Smooth muscle cell (in vitro differentiated cells): Measurements from ENCODE around the gene S100A16. TPM values are rescaled to one million over a fixed set of nuclear protein-coding genes. Genes with fewer than 3 reads are reported as not detected.
A peak's percentile ranks its signal among the peaks of the same experiment; 100 is the strongest.

ENCODE experiments used
- DNase-seq: peaks from one replicate; lab custom pipeline; 2025; ENCODE audit not compliant: unreplicated experiment; lab: John Stamatoyannopoulos, UW
- H2AFZ ChIP-seq: fragments of 200-600 bp; sonication (generic); 2 replicates; pipeline ENCODE4 v1.6.0; 2016; ENCODE audit warnings: antibody characterized with exemption, low read depth, mild to moderate bottlenecking
- H3F3A ChIP-seq: fragments of 200-600 bp; sonication (generic); 2 replicates; pipeline ENCODE4 v1.6.0; 2017; ENCODE audit warnings: antibody characterized with exemption, low read depth
- H3K27ac ChIP-seq: fragments of 200-600 bp; sonication (generic); 2 replicates; pipeline ENCODE4 v1.5.1; 2016; ENCODE audit warnings: low read depth, mild to moderate bottlenecking
- H3K27me3 ChIP-seq: fragments of 200-600 bp; sonication (generic); 2 replicates; pipeline ENCODE4 v1.6.1; 2016; ENCODE audit warnings: low read depth, mild to moderate bottlenecking
- H3K36me3 ChIP-seq: fragments of 200-600 bp; sonication (generic); 2 replicates; pipeline ENCODE4 v1.5.1; 2016; ENCODE audit warnings: low read depth
- H3K4me1 ChIP-seq: fragments of 200-600 bp; sonication (generic); 2 replicates; pipeline ENCODE4 v1.5.1; 2016; ENCODE audit warnings: low read depth
- H3K4me2 ChIP-seq: fragments of 200-600 bp; sonication (generic); 2 replicates; pipeline ENCODE4 v1.6.0; 2016; ENCODE audit warnings: mild to moderate bottlenecking
- H3K4me3 ChIP-seq: fragments of 200-600 bp; sonication (generic); 2 replicates; pipeline ENCODE4 v1.5.1; 2016; ENCODE audit warnings: mild to moderate bottlenecking
- H3K79me2 ChIP-seq: fragments of 200-600 bp; sonication (generic); 2 replicates; pipeline ENCODE4 v1.6.0; 2016; ENCODE audit warnings: low read depth, mild to moderate bottlenecking
- H3K9ac ChIP-seq: fragments of 200-600 bp; sonication (generic); 2 replicates; pipeline ENCODE4 v1.6.0; 2016; ENCODE audit warnings: low read depth
- H3K9me3 ChIP-seq: fragments of 200-600 bp; sonication (generic); replicated peaks from 2 replicates; pipeline ENCODE4 v1.5.1; 2016; ENCODE audit warnings: low read depth
- H4K20me1 ChIP-seq: fragments of 200-600 bp; sonication (generic); 2 replicates; pipeline ENCODE4 v1.6.0; 2016; ENCODE audit warnings: low read depth
- WGBS: methylation state at CpG from one replicate; pipeline ENCODE4 v1.1.7; 2016; ENCODE audit warnings: low lambda C conversion rate; 5-methylcytosine and 5-hydroxymethylcytosine counted together
- polyA plus RNA-seq: library from polyadenylated mRNA; unstranded; fragments of >200 nt; fragmentation: Nextera tagmentation; extraction: Ambion mirVana; gene quantifications from 2 replicates; pipeline ENCODE4 v1.2.1, GENCODE V29; 2016
- total RNA-seq: library from RNA; depleted of rRNA; stranded (reverse); fragments of >200 nt; gene quantifications from 2 replicates; pipeline ENCODE4 v1.2.3, GENCODE V29; 2014
- TF ChIP-seq, protein P1 (sequence below): fragments of 200-600 bp; sonication (generic); IDR thresholded peaks from 2 replicates; pipeline ENCODE4 v1.5.1; 2017; ENCODE audit warnings: borderline replicate concordance, mild to moderate bottlenecking, antibody characterized with exemption; ENCODE audit not compliant: insufficient read depth, poor library complexity, severe bottlenecking

The S100A16 gene
- total and polyA plus RNA-seq, 2 experiments from 2014 or later, result 238 to 302 TPM

DNA sequence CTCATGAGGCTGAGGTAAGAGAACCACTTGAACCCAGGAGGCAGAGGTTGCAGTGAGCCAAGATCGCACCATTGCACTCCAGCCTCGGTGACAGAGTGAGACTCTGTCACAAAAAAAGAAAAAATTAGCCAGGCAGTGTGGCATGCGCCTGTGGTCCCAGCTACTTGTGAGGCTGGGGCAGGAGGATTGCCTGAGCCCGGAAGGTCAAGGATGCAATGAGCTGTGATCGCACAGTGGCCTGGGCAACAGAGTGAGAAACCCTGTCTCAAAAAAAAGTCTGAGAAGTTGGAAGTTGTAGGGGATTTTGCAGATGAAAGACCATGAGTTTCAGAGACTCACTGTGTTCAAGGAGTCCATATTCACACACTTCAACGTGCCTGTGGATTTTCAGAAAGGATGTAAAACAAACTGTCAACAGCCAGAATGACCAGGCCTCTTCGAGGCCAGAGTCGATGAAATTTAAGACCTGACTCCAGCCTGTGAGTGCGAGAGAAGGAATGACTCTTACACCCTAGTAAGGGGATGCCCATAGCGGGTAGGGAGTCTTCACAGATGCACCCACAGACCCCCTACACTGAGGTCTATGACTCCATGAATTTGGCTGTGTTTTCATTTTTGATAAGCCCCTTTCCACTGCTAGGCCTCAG, 12.2 kb upstream of the S100A16 start:
- Histone ChIP-seq H3K4me1 (peaks cover 17% of the 10 kb centered on the region), H2AFZ (no peak overlapping the region), H3K27me3 (no peaks in the 10 kb centered on the region), H4K20me1 (no peaks in the 10 kb centered on the region), H3K36me3 (peaks cover 4% of the 10 kb centered on the region), H3K27ac (peak overlapping the region; percentile 18), H3K9ac (no peak overlapping the region), H3K79me2 (peaks cover 6% of the 10 kb centered on the region), H3F3A (no peaks in the 10 kb centered on the region), H3K4me2 (peak overlapping the region; percentile 15), H3K9me3 (no peaks in the 10 kb centered on the region), H3K4me3 (no peak overlapping the region)
- TF ChIP-seq, protein P1, sequence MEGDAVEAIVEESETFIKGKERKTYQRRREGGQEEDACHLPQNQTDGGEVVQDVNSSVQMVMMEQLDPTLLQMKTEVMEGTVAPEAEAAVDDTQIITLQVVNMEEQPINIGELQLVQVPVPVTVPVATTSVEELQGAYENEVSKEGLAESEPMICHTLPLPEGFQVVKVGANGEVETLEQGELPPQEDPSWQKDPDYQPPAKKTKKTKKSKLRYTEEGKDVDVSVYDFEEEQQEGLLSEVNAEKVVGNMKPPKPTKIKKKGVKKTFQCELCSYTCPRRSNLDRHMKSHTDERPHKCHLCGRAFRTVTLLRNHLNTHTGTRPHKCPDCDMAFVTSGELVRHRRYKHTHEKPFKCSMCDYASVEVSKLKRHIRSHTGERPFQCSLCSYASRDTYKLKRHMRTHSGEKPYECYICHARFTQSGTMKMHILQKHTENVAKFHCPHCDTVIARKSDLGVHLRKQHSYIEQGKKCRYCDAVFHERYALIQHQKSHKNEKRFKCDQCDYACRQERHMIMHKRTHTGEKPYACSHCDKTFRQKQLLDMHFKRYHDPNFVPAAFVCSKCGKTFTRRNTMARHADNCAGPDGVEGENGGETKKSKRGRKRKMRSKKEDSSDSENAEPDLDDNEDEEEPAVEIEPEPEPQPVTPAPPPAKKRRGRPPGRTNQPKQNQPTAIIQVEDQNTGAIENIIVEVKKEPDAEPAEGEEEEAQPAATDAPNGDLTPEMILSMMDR, result no peak
- no peak for DNase-seq
- 58% methylated on average over 10 of the region's 10 CpGs for WGBS

DNA sequence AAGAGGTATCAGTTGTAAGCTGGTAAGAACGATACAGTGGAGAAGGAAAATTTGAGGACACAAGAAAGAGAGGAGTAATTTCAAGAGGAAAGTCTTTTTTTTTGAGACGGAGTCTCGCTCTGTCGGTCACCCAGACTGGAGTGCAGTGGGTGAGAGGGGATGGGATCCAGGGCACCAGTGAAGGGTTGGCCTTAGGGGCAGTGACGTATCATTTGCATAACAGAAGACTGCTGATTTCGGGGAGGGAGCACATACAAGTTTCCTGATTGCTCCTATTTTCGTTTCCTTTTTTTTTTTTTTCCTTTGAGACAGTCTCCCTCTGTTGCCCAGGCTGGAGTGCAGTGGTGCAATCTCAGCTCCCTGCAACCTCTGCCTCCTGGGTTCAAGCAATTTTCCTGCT, 10.2 kb upstream of the S100A16 start:
- Histone ChIP-seq H3F3A (no peaks in the 10 kb centered on the region), H3K4me3 (no peak overlapping the region), H3K27ac (no peak overlapping the region), H3K27me3 (no peaks in the 10 kb centered on the region), H3K9me3 (no peaks in the 10 kb centered on the region), H3K4me1 (peaks cover 8% of the 10 kb centered on the region), H3K36me3 (peaks cover 4% of the 10 kb centered on the region), H3K79me2 (peaks cover 6% of the 10 kb centered on the region), H2AFZ (no peak overlapping the region), H4K20me1 (no peaks in the 10 kb centered on the region), H3K9ac (no peak overlapping the region), H3K4me2 (no peak overlapping the region)
- TF ChIP-seq, protein P1, result no peak
- no peak for DNase-seq
- WGBS, result 73% methylated on average over 7 of the region's 7 CpGs

DNA sequence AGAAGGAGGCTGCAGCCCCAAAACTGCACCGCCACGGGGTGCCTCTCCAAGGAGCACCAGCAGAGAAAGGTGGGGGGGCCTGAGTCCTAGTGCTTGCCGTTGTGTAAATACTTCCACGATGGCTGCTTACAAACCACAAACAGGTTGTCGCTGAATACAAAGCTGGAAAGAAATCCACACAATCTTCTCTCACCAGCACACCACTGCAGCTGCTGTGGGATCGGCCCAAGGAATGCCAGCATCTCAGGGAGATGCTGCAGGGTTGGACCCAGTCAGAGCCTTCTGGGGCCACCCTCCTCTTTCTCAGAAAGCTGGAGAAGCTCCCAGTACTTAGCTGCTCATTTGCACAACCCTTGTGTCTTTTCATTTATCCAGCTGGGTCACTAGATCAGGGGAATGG, 6.2 kb upstream of the S100A16 start:
- WGBS, result 95% methylated on average over 6 of the region's 6 CpGs
- no peaks in the 10 kb centered on the region for H3K4me1 ChIP-seq
- TF ChIP-seq, protein P1, result no peak

DNA sequence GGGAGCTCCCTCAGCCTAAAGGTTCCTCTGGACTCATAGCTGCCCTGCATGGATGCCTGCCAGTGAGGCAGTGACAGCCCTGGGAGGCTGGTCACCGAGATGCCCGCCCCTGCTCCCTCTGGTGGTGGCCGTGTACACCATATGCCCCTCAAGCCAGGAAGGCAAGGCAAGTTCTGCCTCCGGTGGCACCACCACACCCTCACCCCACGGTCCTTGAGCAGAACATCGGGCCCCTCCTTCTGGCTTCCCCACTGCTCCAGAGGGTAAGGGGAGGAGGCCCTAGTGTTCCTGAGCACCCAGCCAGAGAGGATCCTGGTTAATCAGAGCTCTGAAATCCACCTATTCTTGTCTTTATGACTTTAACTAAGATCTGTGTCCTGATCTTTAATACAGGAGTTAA, 4.7 kb upstream of the S100A16 start:
- TF ChIP-seq, protein P1, result peak; percentile 49
- no peak for DNase-seq
- 62% methylated on average over 6 of the region's 6 CpGs for WGBS
- H4K20me1 ChIP-seq, result no peaks in the 10 kb centered on the region
- H3K4me1 ChIP-seq, result peaks cover 6% of the 10 kb centered on the region
- H3K4me2 ChIP-seq, result no peak overlapping the region
- peaks cover 10% of the 10 kb centered on the region for H3K79me2 ChIP-seq
- no peaks in the 10 kb centered on the region for H3K36me3 ChIP-seq
- H3F3A ChIP-seq, result no peaks in the 10 kb centered on the region
- H3K9me3 ChIP-seq, result no peaks in the 10 kb centered on the region
- H3K27ac ChIP-seq, result no peak overlapping the region
- H3K4me3 ChIP-seq, result no peak overlapping the region
- no peak overlapping the region for H2AFZ ChIP-seq
- no peaks in the 10 kb centered on the region for H3K27me3 ChIP-seq
- no peak overlapping the region for H3K9ac ChIP-seq

More for the DNA sequence above, 6.2 kb upstream of the S100A16 start:
- H3F3A ChIP-seq, result no peaks in the 10 kb centered on the region
- no peak overlapping the region for H3K4me2 ChIP-seq
- H3K4me3 ChIP-seq, result no peak overlapping the region
- H3K9me3 ChIP-seq, result no peaks in the 10 kb centered on the region
- DNase-seq, result no peak
- peaks cover 4% of the 10 kb centered on the region for H3K36me3 ChIP-seq
- H2AFZ ChIP-seq, result no peak overlapping the region
- no peaks in the 10 kb centered on the region for H3K27me3 ChIP-seq
- no peak overlapping the region for H3K9ac ChIP-seq
- no peaks in the 10 kb centered on the region for H4K20me1 ChIP-seq
- H3K27ac ChIP-seq, result no peak overlapping the region
- H3K79me2 ChIP-seq, result no peaks in the 10 kb centered on the region
